Uterus (tissue), 2 donors: ENCODE data around the gene OR6F1.

Source experiments
- POLR2A ChIP-seq, 2 donors: fragments of 450-650 bp; IDR thresholded peaks; one replicate each; pipeline ENCODE4 v1.6.1; 2016; ENCODE audit warnings: antibody characterized with exemption in 2 of 2, mild to moderate bottlenecking in 1 of 2, moderate library complexity in 1 of 2
- TF ChIP-seq, protein P1 (sequence below), 4 experiments: fragments of 200-600 bp in 2 of 4; fragments of 450-650 bp in 2 of 4; sonication (generic) in 2 of 4; IDR thresholded peaks; one replicate each; pipeline ENCODE4 v1.5.1; 2016 to 2019; ENCODE audit warnings: antibody characterized with exemption in 4 of 4, mild to moderate bottlenecking in 2 of 4, moderate library complexity in 1 of 4

DNA sequence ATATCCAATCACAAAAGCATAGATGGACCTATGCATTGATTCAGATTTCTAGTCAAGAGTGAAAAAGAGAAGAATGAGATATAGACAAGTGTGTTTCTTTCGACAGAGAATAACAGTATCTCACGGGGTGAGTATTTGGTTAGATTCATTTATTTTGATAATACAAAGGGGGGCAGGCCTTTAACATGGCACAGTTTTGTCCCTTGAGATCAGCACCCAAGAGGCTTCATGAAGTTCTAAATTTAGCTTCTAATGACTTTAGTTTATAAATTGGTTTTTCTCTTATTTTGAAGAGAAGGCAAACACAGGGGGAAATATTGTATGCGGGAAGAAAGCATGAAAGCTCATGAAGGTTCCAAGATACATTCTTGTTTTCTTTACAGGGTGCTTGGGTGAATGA is 44.0 kb upstream of the OR6F1 start, which contains the start of gene OR1C1:
- no peak for TF ChIP-seq POLR2A (IDR thresholded peaks at IDR 0.05)
- TF ChIP-seq, protein P1, sequence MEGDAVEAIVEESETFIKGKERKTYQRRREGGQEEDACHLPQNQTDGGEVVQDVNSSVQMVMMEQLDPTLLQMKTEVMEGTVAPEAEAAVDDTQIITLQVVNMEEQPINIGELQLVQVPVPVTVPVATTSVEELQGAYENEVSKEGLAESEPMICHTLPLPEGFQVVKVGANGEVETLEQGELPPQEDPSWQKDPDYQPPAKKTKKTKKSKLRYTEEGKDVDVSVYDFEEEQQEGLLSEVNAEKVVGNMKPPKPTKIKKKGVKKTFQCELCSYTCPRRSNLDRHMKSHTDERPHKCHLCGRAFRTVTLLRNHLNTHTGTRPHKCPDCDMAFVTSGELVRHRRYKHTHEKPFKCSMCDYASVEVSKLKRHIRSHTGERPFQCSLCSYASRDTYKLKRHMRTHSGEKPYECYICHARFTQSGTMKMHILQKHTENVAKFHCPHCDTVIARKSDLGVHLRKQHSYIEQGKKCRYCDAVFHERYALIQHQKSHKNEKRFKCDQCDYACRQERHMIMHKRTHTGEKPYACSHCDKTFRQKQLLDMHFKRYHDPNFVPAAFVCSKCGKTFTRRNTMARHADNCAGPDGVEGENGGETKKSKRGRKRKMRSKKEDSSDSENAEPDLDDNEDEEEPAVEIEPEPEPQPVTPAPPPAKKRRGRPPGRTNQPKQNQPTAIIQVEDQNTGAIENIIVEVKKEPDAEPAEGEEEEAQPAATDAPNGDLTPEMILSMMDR (IDR thresholded peaks at IDR 0.05): no peak
